ENCODE measurements around the gene DOLPP1. TPM values are rescaled to one million over a fixed set of nuclear protein-coding genes. Genes with fewer than 3 reads are reported as not detected.

Gene DOLPP1
- total and polyA plus RNA-seq, 4 donors, result 7.0 to 17.6 (median 10.0) TPM

- ATAC-seq (ENCODE audit: insufficient read depth, low FRiP score) (no peak), DNase-seq (no peak)
- Histone ChIP-seq H3K36me3 (ENCODE audit: control insufficient read depth in 4 of 4, insufficient read depth in 4 of 4, low read length in 4 of 4) (peaks cover 9 to 33% (median 17%) of the 10 kb centered on the region in 4 donors), H3K4me1 (ENCODE audit: control insufficient read depth in 5 of 5, insufficient read depth in 5 of 5, low read length in 5 of 5) (peaks cover 4 to 34% (median 8%) of the 10 kb centered on the region in 5 donors), H3K4me3 (no peak overlapping the region), H3K9ac (ENCODE audit: insufficient read depth in 1 of 2, low read length in 2 of 2) (no peak overlapping the region), H3K9me3 (ENCODE audit: control insufficient read depth in 4 of 4, insufficient read depth in 3 of 4, low read length in 3 of 4) (no peaks in the 10 kb centered on the region), H3K27me3 (ENCODE audit: control insufficient read depth in 3 of 3, insufficient read depth in 3 of 3, low read length in 2 of 3) (no peaks in the 10 kb centered on the region), H3K27ac (ENCODE audit: low read depth in 1 of 2, low read length in 1 of 2) (no peak overlapping the region)
- WGBS, 2 donors, result 82 to 85% methylated on average over 16 of the region's 16 CpGs
- no peak for TF ChIP-seq CTCF (IDR thresholded peaks at IDR 0.05; ENCODE audit: control extremely low read depth, extremely low read depth)
Observed at GRCh38 chr9:129136446-129137035, 55.6 kb downstream of the DOLPP1 start.

- DNase-seq (no peak), ATAC-seq (ENCODE audit: insufficient read depth, low FRiP score) (no peak)
- H3K9ac ChIP-seq (ENCODE audit: insufficient read depth in 1 of 2, low read length in 2 of 2), result no peak overlapping the region
- no peak overlapping the region for H3K4me3 ChIP-seq
- H3K27me3 ChIP-seq (ENCODE audit: control insufficient read depth in 3 of 3, insufficient read depth in 3 of 3, low read length in 2 of 3), result no peaks in the 10 kb centered on the region
- H3K27ac ChIP-seq (ENCODE audit: low read depth in 1 of 2, low read length in 1 of 2), result peak overlapping the region; percentile 100
- TF ChIP-seq CTCF (IDR thresholded peaks at IDR 0.05; ENCODE audit: control extremely low read depth, extremely low read depth), result no peak
- H3K4me1 ChIP-seq (ENCODE audit: control insufficient read depth in 5 of 5, insufficient read depth in 5 of 5, low read length in 5 of 5), result peaks cover 7 to 43% (median 16%) of the 10 kb centered on the region in 5 donors
- 87 to 92% methylated on average over 19 of the region's 19 CpGs for WGBS, 2 donors
- H3K9me3 ChIP-seq (ENCODE audit: control insufficient read depth in 4 of 4, insufficient read depth in 3 of 4, low read length in 3 of 4), result no peaks in the 10 kb centered on the region
- H3K36me3 ChIP-seq (ENCODE audit: control insufficient read depth in 4 of 4, insufficient read depth in 4 of 4, low read length in 4 of 4), result peaks cover 9 to 35% (median 18%) of the 10 kb centered on the region in 4 donors
Observed at GRCh38 chr9:129137292-129138143, 56.6 kb downstream of the DOLPP1 start.

GRCh38 chr9:129138144-129138462 lies 57.2 kb downstream of the DOLPP1 start:
- peaks cover 7 to 49% (median 19%) of the 10 kb centered on the region in 5 donors for H3K4me1 ChIP-seq (ENCODE audit: control insufficient read depth in 5 of 5, insufficient read depth in 5 of 5, low read length in 5 of 5)
- ATAC-seq (ENCODE audit: insufficient read depth, low FRiP score), result no peak

More at GRCh38 chr9:129138144-129138462, 57.2 kb downstream of the DOLPP1 start:
- Histone ChIP-seq H3K9ac (ENCODE audit: insufficient read depth in 1 of 2, low read length in 2 of 2) (peak overlapping the region in 1 of 2 donors; percentile 15), H3K27ac (ENCODE audit: low read depth in 1 of 2, low read length in 1 of 2) (peak overlapping the region; percentile 100), H3K36me3 (ENCODE audit: control insufficient read depth in 4 of 4, insufficient read depth in 4 of 4, low read length in 4 of 4) (peaks cover 9 to 34% (median 19%) of the 10 kb centered on the region in 4 donors), H3K4me3 (no peak overlapping the region), H3K9me3 (ENCODE audit: control insufficient read depth in 4 of 4, insufficient read depth in 3 of 4, low read length in 3 of 4) (no peaks in the 10 kb centered on the region), H3K27me3 (ENCODE audit: control insufficient read depth in 3 of 3, insufficient read depth in 3 of 3, low read length in 2 of 3) (no peaks in the 10 kb centered on the region)
- WGBS, 2 donors, result 87 to 92% methylated on average over 9 of the region's 9 CpGs
- DNase-seq, result no peak
- TF ChIP-seq CTCF (IDR thresholded peaks at IDR 0.05; ENCODE audit: control extremely low read depth, extremely low read depth), result no peak
